NCI-H446 treated with DMSO at 0.1 percent for 48 hours (cell line): ENCODE results near the gene YWHAB.
"Not testable (repeated sequence)": the region's sequence is repeated elsewhere in the genome, so short reads cannot be mapped to it uniquely, and the experiment has no call there.

Experiments
- DNase-seq: peaks from one replicate; lab custom pipeline; 2025; lab: John Stamatoyannopoulos, UW

YWHAB gene

GRCh38 chr20:44885392-44886265 is at the start of gene YWHAB:
YWHAB (plus strand) TSS chr20:44885705; CDS start chr20:44901534, 15,829 bp downstream.
- peak; percentile 93 for DNase-seq

- DNase-seq = no peak
Measured at GRCh38 chr20:44836601-44837120, 48.8 kb upstream of the YWHAB start.

- no peak for DNase-seq
Measured at GRCh38 chr20:44837946-44838345, 47.6 kb upstream of the YWHAB start.

GRCh38 chr20:44838521-44838920 is 47.0 kb upstream of the YWHAB start:
- DNase-seq = no peak

- no peak for DNase-seq
Measured at GRCh38 chr20:44839481-44839880, 46.0 kb upstream of the YWHAB start.

GRCh38 chr20:44840826-44841225 is 44.7 kb upstream of the YWHAB start:
- no peak for DNase-seq

GRCh38 chr20:44841955-44842354 is 43.5 kb upstream of the YWHAB start:
- no peak for DNase-seq

GRCh38 chr20:44843876-44844275 is 41.6 kb upstream of the YWHAB start:
- DNase-seq = no peak

- DNase-seq = no peak
Measured at GRCh38 chr20:44848254-44849015, 37.1 kb upstream of the YWHAB start.

GRCh38 chr20:44849703-44850102 is 35.8 kb upstream of the YWHAB start:
- DNase-seq = no peak

GRCh38 chr20:44850272-44850671 is 35.2 kb upstream of the YWHAB start:
- DNase-seq = no peak

GRCh38 chr20:44850837-44851236 is 34.7 kb upstream of the YWHAB start:
- no peak for DNase-seq

- no peak for DNase-seq
Measured at GRCh38 chr20:44851545-44851944, 34.0 kb upstream of the YWHAB start.

- DNase-seq = no peak
Measured at GRCh38 chr20:44856442-44856841, 29.1 kb upstream of the YWHAB start.

GRCh38 chr20:44856856-44857448 is 28.6 kb upstream of the YWHAB start:
- DNase-seq = no peak

- DNase-seq = no peak
Measured at GRCh38 chr20:44858606-44859360, 26.7 kb upstream of the YWHAB start.

GRCh38 chr20:44861531-44862006 is 23.9 kb upstream of the YWHAB start:
- peak; percentile 63 for DNase-seq

GRCh38 chr20:44862286-44862685 is 23.2 kb upstream of the YWHAB start:
- DNase-seq = no peak

GRCh38 chr20:44863365-44864084 is 22.0 kb upstream of the YWHAB start:
- not testable (repeated sequence) for DNase-seq

GRCh38 chr20:44864493-44864892 is 21.0 kb upstream of the YWHAB start:
- DNase-seq = not testable (repeated sequence)
